ENCODE data around the gene OR10C1. TPM values are rescaled to one million over a fixed set of nuclear protein-coding genes. Genes with fewer than 3 reads are reported as not detected.
"Not testable (repeated sequence)": the region's sequence is repeated elsewhere in the genome, so short reads cannot be mapped to it uniquely, and the experiment has no call there.

The OR10C1 gene, protein sequence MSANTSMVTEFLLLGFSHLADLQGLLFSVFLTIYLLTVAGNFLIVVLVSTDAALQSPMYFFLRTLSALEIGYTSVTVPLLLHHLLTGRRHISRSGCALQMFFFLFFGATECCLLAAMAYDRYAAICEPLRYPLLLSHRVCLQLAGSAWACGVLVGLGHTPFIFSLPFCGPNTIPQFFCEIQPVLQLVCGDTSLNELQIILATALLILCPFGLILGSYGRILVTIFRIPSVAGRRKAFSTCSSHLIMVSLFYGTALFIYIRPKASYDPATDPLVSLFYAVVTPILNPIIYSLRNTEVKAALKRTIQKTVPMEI
- total RNA-seq (2014; rRNA removed; shearing (Covaris generic)), result not detected in 2 replicates

DNA sequence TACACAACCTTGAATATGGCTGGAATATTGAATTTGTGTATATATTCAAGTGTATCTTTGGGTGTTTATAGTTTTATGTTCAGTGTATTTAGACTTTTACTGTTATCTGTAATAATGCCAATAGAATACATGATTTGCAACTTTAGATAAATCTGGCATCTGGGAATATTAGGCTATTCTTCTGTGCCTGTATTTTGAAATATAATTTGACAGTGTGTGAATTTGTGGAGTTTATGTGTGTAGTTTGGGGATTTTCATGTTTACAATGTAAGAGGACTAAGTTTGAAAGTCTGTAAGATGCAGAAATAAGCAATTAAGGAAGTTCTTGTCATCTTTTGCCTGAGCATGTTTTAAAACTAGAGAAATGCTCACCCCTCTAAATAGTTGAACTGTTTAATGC lies at the start of gene OR10C1:
Gene OR10C1, plus strand, starts transcription at position 301 of the 400 bp plus-strand sequence. CDS start 710 bp downstream, outside the sequence.
- DNase-seq (ENCODE audit: low spot score), result no peak

DNA sequence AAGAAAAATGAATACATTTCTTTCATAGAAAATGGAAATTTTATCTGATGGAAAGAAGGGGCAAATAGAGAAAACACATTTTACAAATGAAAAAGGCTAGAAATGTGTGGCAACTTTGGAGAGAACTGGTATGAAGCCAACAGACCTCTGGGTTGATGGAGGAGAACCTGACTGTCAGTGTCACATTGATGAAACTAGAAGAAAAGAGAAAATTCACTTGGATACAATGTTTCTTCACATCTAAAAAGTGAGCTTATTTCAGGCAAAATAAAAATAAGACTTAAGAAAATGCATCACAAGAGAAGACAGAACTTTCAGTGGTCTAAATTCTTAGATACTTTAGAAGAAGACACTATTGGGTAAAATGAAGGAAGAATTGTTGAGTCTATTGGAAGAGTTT lies 43.8 kb upstream of the OR10C1 start, which contains the start of gene OR12D2:
Gene OR12D2, plus strand, starts transcription at position 301 of the 400 bp plus-strand sequence. CDS start 1,069 bp downstream, outside the sequence.
- no peak for DNase-seq (ENCODE audit: low spot score)

DNA sequence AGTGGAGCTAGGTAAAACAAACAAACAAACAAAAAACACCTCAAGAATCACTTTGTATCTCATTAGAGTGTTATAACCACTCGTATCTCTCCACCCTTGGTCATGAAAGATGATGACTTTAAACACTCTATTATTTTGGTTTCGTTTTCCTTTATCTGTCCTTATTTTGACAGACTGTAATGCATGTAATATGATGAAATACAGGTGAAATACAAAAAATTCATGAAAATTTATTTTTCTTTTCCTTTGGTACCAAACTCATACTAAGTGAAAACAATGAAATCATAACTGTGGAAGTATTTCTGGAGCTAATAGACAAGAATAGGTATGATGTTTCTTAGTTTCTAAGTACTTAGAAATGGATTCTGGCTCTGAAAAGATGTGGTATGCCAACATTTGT lies 39.6 kb upstream of the OR10C1 start:
- DNase-seq (ENCODE audit: low spot score), result no peak

DNA sequence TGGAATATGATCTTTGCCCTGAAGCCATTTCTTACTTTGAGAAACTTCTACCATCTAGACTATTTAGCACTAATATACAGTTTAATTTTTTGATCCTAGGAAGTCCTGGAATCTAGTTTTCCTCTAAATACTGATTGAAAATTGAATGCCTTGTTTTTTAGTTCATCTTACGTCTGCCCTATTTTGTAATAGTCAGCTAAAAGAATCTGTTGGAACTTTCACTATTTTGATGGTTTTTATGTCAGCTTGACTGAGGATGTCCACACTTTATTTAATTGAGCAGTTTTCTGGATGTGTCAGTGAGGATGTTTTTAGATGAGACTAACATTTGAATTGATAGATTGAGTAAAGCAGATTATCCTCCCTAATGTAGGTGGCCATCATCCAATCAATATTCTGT lies 35.3 kb upstream of the OR10C1 start:
- no peak for DNase-seq (ENCODE audit: low spot score)

DNA sequence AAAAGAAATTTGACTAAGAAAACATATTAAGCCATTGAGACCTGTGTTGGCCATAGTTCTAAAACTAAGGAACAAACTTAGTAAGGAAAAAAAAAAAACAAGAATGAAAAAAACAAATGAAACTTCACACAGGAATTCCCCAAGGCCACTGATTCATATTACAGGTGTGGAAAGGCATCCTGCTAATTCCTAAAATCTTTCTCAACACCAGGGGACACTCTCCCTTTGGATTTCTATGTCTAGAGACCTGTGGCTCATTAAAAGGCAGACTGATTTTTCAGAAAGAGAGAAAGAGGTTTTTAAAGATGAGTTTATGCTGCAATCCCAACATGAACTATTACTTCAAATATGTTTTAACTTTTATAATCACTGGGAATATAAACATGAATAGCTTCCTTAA lies 24.5 kb upstream of the OR10C1 start, which contains the start of gene OR12D1:
Gene OR12D1, plus strand, starts transcription at position 341 of the 400 bp plus-strand sequence.
- peak; percentile 8 for DNase-seq (ENCODE audit: low spot score)

DNA sequence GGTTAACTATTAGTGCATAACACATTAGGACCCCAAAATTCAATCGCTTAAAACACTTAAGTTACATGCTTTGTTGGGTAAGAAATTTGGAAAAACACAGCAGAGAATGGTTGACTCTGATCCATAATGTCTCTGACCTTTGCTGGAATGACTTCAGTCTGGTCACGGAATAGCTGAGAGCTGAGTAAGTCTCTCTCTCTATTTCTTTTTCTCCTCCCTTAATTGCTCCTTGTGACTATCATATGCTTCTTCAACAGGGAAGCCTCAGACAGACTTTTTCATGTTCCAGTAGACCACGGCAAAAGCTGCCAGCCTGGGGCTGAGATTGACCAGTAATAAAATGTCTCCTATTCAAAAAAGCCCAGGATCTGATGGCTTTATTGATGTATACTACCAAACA lies 19.6 kb upstream of the OR10C1 start:
- no peak for DNase-seq (ENCODE audit: low spot score)

DNA sequence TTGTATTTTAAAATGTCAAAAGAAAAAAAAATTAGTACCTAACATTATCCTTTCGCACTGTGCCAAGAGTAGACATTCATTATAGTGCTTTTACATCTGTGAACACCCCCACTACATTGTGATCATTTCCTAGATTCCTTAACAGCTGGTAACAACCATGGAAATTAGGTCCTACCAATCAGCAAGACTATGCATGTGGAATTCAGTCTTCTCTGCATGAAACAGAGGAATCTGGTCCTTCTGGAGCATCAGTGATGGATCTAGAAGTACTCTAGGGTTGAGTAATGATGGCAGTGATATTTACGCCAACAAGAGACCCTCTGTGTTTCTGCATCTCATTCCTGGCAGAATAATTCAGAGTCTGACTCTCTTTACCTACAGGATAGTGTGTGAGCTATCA lies 14.9 kb upstream of the OR10C1 start:
- no peak for DNase-seq (ENCODE audit: low spot score)

DNA sequence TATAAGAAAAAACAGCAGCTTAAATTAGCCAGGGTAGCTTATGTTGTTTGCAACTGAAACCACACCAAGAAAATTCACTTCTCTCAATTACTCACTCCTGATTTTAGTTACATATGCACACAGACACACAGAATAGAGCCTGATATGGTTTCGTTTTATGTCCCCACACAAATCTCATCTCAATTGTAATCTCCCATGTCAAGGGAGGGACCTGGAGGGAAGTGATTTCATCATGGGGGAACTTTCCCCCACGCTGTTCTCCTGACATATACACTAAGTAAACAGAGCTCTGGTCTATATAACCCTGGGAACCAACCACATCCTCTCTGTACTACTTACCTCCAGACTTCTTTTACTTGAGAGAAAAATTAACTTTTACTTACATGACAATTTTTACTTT lies 14.5 kb upstream of the OR10C1 start:
- no peak for DNase-seq (ENCODE audit: low spot score)

DNA sequence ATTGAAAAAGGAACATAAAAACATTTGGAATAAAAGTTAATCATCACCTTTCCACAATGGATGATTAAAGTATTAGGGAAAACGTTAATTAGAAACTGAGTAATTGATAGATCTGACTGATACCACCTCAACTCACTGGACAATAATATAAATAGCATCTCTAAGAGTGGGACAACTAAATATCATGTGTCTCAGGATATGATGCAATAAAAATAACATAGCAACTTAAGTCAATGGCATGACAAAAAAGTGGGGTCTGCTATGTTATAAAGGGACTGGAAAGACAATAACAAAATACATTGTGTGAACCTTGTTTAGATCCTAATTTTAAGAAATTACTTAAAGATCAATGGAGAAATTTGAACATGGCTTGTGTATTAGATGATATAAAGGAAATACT lies 14.0 kb upstream of the OR10C1 start:
- DNase-seq (ENCODE audit: low spot score), result no peak

DNA sequence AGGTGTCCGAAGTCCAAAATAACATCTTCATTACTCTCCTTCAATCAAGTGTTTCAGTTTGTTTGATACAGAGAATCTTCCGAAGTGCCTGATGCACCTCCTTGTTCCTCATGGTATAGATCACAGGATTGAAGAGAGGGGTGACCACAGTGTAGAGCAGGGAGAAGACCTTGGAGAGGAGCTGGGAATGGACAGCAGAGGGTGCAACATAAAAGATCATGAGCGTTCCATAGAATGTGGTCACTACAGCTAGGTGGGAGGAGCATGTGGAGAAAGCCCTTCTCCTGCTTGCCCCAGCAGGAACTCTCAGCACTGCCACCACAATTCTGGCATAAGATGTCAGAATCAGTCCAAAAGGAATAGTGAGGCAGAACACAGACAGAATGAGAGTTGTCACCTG lies 12.5 kb upstream of the OR10C1 start:
- peak; percentile 10 for DNase-seq (ENCODE audit: low spot score)

DNA sequence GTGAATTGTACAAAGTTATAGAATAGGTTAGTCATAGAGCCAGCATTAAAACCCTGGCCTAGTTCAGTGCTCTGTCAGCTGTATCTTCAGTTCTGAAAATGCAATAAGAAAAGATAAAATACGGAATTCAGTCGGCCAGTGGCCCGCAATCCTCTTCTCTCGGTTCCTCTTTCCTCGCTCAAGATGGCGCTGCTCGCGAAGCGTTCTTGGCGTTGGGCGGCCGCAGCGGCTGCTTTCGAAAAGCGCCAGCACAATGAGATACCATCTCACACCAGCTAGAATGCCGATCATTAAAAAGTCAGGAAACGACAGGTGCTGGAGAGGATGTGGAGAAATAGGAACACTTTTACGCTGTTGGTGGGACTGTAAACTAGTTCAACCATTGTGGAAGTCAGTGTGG lies 2.4 kb upstream of the OR10C1 start:
- not testable (repeated sequence) for DNase-seq (ENCODE audit: low spot score)

DNA sequence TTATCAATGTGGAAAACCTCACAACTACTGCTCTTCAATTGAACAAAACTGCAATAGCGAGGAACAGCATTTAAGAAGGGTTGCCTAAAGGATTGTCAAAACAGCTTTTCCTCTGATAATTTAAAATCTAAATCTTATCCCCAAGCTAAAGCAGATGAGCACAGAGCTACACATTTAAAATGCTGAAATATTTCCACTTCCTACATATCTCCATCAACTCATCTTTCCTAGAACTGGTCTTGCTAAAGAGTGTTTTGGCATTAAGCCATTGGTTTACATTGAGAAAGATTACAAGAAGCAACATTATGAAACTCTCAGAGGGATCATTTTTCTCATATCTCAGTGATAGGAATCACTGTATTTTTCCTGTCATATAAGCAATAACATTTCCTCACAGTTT lies 3.6 kb downstream of the OR10C1 start:
- no peak for DNase-seq (ENCODE audit: low spot score)

DNA sequence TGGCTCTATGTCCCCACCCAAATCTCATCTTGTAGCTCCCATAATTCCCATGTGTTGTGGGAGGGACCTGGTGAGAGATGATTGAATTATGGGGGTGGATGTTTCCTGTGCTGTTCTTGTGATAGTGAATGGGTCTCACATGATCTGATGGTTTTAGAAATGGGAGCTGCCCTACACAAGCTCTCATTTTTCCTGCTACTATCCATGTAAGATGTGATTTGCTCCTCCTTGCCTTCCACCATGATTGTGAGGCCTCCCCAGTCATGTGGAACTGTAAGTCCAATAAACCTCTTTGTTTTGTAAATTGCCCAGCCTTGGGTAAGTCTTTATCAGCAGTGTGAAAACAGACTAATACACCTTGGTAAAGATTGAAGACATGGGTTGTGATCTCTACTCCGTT lies 4.9 kb downstream of the OR10C1 start:
- not testable (repeated sequence) for DNase-seq (ENCODE audit: low spot score)

DNA sequence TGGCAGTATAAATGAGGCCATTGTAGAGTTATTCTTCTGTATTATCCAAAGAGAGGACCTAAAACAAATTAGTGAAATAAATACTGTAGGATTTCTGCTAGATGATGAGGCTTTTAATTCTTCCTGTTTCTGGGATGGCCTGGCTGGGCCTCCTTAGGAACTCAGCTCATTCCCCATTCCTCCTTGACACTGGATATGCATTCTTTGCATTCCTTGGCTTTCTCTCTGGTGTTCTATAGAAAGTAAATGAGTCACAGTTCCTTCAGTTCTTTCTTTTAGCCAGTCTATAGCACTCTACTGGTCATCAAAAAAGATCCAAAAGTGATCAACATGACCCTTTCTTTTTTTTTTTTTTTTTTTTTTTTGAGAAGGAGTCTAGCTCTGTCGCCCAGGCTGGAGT lies 8.6 kb downstream of the OR10C1 start:
- DNase-seq (ENCODE audit: low spot score), result no peak

DNA sequence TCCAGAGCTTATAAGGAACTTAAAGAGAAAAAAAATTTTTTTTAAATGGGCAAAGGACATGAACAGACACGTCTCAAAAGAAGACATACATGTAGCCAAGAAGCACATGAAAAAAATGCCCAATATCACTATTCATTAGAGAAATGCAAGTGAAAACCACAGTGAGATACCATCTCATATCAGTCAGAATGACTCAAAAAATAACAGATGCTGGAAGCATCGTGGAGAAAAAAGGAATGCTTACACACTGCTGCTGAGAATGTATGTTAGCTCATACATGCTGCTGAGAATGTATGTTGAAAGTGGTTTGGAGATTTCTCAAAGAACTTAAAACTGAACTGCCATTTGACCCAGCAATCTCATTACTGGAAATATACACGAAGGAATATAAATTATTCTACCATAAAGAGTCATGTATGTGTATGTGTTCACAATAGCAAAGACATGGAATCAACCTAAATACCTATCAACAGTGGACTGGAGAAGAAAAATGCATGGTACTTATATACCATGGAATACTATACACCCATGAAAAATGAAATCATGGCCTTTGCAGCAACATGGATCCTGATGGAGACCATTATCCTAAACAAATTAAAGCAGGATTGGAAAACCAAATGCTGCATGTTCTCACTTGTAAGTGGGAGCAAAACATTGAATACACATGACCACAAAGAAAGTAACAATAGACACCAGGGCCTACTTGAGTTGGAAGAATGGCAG lies 12.5 kb downstream of the OR10C1 start:
- no peak for DNase-seq (ENCODE audit: low spot score)

DNA sequence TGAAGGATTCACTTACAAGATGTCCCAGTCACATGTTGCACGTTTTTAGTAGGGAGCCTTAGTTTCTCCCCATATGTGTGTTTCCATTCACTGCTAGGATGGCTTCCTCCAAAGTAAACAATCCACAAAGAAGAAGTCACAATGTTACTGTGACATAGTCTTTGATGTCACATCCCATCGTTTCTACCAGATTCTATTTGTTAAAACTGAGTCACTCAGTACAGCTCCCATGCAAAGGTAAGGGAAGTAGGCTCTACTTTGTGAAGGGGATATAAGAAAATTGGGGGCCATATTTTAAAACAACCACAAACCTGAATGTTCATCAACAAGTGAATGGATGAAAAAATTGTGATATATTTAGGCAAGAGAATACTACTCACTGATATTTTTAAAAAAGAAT lies 17.9 kb downstream of the OR10C1 start, which contains the start of the genes OR11A1 and OR2H1:
Gene OR11A1, minus strand, starts transcription at position 101 of the 400 bp plus-strand sequence. CDS start 29,430 bp downstream, outside the sequence.
Gene OR2H1, plus strand, starts transcription at position 185 of the 400 bp plus-strand sequence. CDS start 4,615 bp downstream, outside the sequence.
- DNase-seq (ENCODE audit: low spot score), result no peak

DNA sequence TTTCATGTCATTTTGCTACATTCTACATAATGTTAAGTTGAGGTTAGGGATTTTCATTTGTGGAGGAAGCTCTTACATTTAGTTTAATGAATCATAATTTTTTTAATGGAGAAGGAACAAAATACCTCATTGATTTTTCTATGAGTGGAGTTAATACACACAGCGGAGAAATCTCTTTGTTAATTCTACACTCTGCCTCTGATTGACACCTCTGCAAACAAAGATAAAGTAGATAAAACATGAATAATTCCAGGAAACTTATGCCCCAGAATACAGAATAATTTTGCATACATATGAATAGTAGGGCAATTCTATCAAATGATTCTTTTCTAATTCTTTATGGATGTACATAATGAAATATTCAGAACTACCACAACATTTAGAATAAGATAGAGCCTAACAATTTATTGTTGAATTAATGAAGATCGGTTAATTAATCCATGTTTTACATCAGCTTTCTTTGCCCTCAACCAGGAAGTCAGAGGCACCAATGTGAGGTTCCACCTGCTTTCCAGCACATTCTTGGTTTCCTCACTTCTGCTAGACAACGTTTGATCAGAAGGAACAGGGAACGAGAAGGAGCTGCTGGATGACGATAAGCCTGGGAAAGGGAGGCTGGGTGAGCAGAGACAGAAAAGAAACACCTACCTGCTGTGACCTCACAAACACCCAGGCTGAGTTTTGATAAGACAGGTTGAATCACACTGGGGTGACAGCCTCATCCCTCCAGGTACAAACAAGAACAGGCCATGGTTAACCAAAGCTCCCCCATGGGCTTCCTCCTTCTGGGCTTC lies 22.1 kb downstream of the OR10C1 start:
- no peak for DNase-seq (ENCODE audit: low spot score)

DNA sequence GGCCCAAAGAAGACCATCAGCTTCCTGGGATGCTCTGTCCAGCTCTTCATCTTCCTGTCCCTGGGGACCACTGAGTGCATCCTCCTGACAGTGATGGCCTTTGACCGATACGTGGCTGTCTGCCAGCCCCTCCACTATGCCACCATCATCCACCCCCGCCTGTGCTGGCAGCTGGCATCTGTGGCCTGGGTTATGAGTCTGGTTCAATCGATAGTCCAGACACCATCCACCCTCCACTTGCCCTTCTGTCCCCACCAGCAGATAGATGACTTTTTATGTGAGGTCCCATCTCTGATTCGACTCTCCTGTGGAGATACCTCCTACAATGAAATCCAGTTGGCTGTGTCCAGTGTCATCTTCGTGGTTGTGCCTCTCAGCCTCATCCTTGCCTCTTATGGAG lies 22.9 kb downstream of the OR10C1 start:
- DNase-seq (ENCODE audit: low spot score), result no peak

DNA sequence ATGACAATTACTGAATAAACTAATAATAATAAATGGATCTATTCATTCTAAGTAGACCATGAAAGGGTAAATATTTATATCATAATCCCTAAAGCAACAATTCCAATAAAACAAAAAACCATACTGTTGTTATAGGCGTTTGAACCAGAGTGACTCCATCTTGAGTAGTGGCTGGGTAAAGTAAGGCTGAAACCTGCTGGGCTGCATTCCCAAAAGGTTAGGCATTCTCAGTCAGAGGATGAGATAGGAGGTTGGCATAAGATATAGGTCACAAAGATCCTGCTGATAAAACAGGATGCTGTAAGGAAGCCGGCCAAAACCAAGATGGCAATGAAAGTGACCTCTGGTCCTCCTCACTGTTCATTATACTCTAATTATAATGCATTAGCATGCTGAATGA lies 26.2 kb downstream of the OR10C1 start:
- no peak for DNase-seq (ENCODE audit: low spot score)

DNA sequence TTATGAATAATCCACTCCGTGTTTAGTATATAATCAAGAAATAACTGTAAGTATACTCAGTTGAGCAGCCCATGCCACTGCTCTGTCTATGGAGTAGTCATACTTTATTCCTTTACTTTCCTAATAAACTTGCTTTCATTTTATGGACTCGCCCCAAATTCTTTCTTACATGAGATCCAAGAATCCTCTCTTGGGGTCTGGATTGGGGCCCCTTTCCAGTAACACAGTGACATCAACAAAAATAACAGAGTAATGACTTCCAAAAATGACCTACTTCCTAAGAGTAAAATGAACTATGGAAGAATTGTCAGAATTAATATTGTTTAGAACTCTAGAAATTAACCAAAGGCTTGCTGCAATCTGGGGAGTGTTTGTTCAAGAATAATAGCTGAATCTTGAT lies 26.7 kb downstream of the OR10C1 start:
- no peak for DNase-seq (ENCODE audit: low spot score)

DNA sequence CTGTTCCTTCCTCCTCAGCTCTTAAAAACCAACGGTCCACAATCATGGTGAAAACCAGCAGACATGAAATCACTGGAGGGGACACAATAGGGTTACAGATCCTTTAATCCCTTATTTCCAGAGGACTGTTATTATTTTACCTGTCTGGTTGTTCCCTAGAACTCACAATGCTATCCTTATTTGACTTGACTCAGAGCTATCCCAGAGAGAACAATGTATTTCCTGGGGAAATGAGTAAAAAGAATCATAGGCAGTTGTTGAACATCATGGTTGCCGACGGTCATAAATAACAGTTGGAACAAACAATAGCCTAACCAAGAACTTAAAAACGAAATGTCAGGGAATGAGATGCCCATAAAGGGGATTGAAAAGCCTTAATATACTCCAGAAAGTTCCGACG lies 27.1 kb downstream of the OR10C1 start:
- no peak for DNase-seq (ENCODE audit: low spot score)

DNA sequence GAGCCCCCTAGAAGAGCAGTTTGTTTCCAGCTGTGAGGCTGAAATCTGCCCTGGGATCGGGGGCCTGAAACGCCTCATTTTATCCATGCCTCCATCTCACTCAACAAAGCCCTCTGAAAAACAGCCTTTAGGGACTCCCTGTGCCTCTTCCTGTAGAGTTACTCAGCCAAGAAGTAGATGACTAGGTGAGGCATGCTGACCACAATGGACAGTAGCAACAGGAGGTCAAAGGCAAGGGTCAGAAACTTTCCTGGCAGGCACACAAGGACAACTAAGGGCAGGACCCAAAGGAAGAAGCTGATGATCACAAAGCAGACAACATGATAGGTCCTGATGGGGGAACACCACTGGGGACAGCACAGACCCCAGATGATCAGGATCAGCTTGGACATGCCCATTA lies 35.9 kb downstream of the OR10C1 start:
- DNase-seq (ENCODE audit: low spot score), result no peak
